ENCODE data around the gene VMO1. TPM values are rescaled to one million over a fixed set of nuclear protein-coding genes. Genes with fewer than 3 reads are reported as not detected.
A peak's percentile ranks its signal among the peaks of the same experiment; 100 is the strongest.

Gene VMO1
- total and polyA plus RNA-seq, 9 of the 15 experiments (the other 6 are each of a cell fraction or from before 2014, with no cell fraction given) = 0.31 TPM; not detected in 8

DNA sequence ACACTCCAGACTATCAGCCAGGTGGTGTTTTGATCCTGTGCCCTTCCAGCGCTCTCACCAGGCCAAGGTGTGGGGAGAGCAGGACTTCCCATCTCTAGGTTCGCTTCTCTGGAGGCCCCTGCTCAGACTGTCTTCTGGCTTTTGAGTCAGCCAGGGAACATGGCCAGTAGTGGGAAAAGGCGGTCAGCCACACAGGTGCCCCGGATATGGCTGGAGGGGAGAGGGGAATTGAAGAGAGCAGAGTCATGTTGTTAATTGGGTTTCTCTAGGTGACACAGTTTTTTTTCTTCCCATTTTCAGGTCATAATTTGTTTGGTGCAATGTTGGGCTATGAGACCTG, 48.5 kb upstream of the VMO1 start:
- 0% methylated on average over 4 of the region's 4 CpGs for WGBS (ENCODE audit: insufficient coverage, low coverage, missing lambda C conversion rate)

More for the DNA sequence above, 48.5 kb upstream of the VMO1 start:
- FAIRE-seq = no peak
- H3K27ac ChIP-seq (ENCODE audit: extremely low read depth, low read depth, low read length) = peak overlapping the region; percentile 71
- no peaks in the 10 kb centered on the region for H3K27me3 ChIP-seq (ENCODE audit: control insufficient read depth in 2 of 2, insufficient read depth in 2 of 2, low read length in 2 of 2)
- no peak overlapping the region for H2AFZ ChIP-seq (ENCODE audit: low read depth, low read length)
- H3K9me1 ChIP-seq (ENCODE audit: control insufficient read depth, insufficient read depth, low read length) = no peaks in the 10 kb centered on the region
- H3K4me1 ChIP-seq (replicated peaks in 1 of 2; ENCODE audit: control insufficient read depth in 2 of 2, insufficient read depth in 2 of 2, low read length in 2 of 2) = peaks cover 35 to 39% of the 10 kb centered on the region in 2 experiments; a peak in 4 of 5 replicates
- H3K9me3 ChIP-seq (replicated peaks; ENCODE audit: control insufficient read depth, insufficient read depth, low read depth, low read length) = no peaks in the 10 kb centered on the region
- H4K20me1 ChIP-seq (replicated peaks; ENCODE audit: control insufficient read depth, insufficient read depth, low read length) = no peaks in the 10 kb centered on the region
- peak; percentile 7; the same call in 2 of the 3 replicates for ATAC-seq
- H3K4me3 ChIP-seq = peak overlapping the region; percentile 81
- DNase-seq (ENCODE audit: extremely low read depth in 1 of 4, low spot score in 3 of 4) = peak in 1 of 4 experiments; percentile 48
- H3K4me2 ChIP-seq (ENCODE audit: insufficient read depth, low read length) = peak overlapping the region; percentile 94
- BruUV-seq (replicated peaks) = no TSS peak
- CTCF ChIA-PET (ENCODE audit: low intra/inter-chr PET ratio) = no interaction called here
- H3K36me3 ChIP-seq (ENCODE audit: control insufficient read depth, insufficient read depth, low read length) = peaks cover 14% of the 10 kb centered on the region; the same call in 2 of the 3 replicates
- peak overlapping the region; percentile 77 to 93; a peak in 3 of 4 replicates for H3K9ac ChIP-seq (ENCODE audit: insufficient read depth in 1 of 2, low read depth in 2 of 2, low read length in 2 of 2)
- intact Hi-C loops (cut with micrococcal nuclease) = no loop called here
- H3K79me2 ChIP-seq (ENCODE audit: control insufficient read depth, insufficient read depth, low read length) = peaks cover 60% of the 10 kb centered on the region
- no peak for TF ChIP-seq ZNF140 (CRISPR knock-in tag; IDR thresholded peaks at IDR 0.05)
- TF ChIP-seq CBX2 (IDR thresholded peaks at IDR 0.05; ENCODE audit: insufficient read depth, low read length, poor library complexity, severe bottlenecking) = no peak
- no peak for TF ChIP-seq RAD21 (CRISPR knock-in tag; conservative IDR thresholded peaks at IDR 0.05 in 1 of 2, IDR thresholded peaks at IDR 0.05 in 1 of 2)
- TF ChIP-seq MTF1 (CRISPR knock-in tag; IDR thresholded peaks at IDR 0.05; ENCODE audit: borderline replicate concordance) = no peak
- peak; percentile 42 for TF ChIP-seq ZNF316 (IDR thresholded peaks at IDR 0.05)
- TF ChIP-seq NR2C2 (CRISPR knock-in tag; IDR thresholded peaks at IDR 0.05) = no peak
- no peak for TF ChIP-seq NR2C2 (tag; IDR thresholded peaks at IDR 0.05)
- TF ChIP-seq CREB5 (CRISPR knock-in tag; IDR thresholded peaks at IDR 0.05) = no peak
- TF ChIP-seq RFX1 (IDR thresholded peaks at IDR 0.05) = 0 out of 2 replicates have a peak, but pooled peaks have one; percentile 7
- no peak for TF ChIP-seq TRIM25 (IDR thresholded peaks at IDR 0.05; ENCODE audit: borderline replicate concordance)
- TF ChIP-seq NFE2 (IDR thresholded peaks at IDR 0.05; ENCODE audit: low read depth) = 0 out of 2 replicates have a peak, but pooled peaks have one; percentile 36
- in situ Hi-C loops (cut with MboI) = no loop called here
- POLR2A ChIA-PET = interaction anchor here (1.2 kb wide), 1 partner anchor 12 kb away, joined by 3 read pairs; no protein-coding TSS in a partner anchor
